Neural progenitor cell (in vitro differentiated cells): ENCODE results near the gene ASPDH.

ENCODE experiments used
- CTCF ChIP-seq: fragments of 200-600 bp; sonication (generic); IDR thresholded peaks from 2 replicates; pipeline ENCODE4 v1.5.1; 2017; ENCODE audit warnings: antibody characterized with exemption, mild to moderate bottlenecking
- EZH2 ChIP-seq: fragments of 200-600 bp; sonication (generic); IDR thresholded peaks from 2 replicates; pipeline ENCODE4 v1.6.1; 2017; ENCODE audit warnings: antibody characterized with exemption, mild to moderate bottlenecking, moderate library complexity

DNA sequence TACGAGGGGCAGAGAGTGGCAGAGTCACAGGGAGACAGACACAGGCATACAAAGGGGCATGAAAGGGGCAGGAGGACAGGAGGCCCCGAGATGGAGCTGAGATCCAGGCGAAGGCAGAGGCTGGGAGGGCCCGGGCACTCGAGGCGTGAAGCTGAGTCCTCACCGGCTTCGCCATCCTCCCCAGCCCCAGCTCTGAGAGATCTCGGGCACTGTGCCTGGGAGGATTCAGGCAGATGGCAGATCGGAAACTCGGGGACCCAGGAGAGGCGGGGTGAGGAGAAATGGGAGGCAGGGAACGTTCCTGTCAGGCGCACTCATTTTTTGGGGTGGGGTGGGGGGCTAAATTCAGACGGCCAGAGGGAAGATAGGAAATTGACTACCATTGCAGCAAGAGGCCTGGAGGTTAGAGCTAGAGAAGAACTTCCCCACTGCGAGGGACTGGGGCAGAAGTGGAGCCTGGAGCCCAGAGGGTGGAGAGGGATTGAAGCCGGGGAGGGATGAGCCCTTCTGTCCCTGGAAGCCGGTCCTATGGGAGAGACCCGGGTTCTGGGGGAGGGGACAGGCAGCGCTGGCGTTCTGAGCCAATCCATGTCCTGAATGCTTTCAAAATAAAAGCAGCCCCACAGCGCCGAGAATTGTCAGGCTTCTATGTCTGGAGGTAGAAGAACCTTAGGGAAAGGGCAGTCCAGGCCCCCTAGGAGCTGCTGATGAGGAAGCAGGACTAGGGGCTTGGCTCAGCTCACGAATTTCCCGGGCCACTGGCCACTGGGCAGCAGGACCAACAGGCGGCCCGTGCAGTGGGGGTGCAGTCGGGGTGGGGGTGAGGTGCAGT is 42.0 kb upstream of the ASPDH start:
- no peak for TF ChIP-seq CTCF
- no peak for TF ChIP-seq EZH2
